Stimulated activated CD4-positive, alpha-beta T cell treated with anti-CD3 and anti-CD28 coated beads, Interleukin-4, amount 100 ng/mL, for 48 hours (primary cell): ENCODE measurements around the gene TBC1D21.
"Not testable (repeated sequence)": the region's sequence is repeated elsewhere in the genome, so short reads cannot be mapped to it uniquely, and the experiment has no call there.

ENCODE experiments used
- DNase-seq, 2 donors: peaks; one replicate each; pipeline ENCODE4 v3.0.0-alpha.2; 2020; ENCODE audit warnings: low read depth in 2 of 2

Gene TBC1D21

DNA sequence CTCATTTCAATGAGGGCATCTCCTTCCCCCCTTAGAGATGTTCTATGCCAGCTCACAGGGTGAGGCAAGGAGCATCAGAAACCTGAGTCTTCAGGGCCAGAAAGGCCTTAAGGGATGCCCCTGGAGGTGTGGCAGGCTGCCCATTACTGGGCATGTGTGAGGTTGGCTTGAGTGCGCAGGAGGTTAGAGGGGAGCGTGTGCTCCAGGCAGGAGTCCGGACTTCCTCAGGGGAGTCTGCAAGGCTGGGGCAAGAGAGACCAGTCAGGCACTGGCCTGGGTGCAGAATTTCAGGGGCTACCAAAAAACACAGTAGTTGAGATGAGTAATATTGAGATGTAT lies 54.8 kb downstream of the TBC1D21 start:
- no peak for DNase-seq

DNA sequence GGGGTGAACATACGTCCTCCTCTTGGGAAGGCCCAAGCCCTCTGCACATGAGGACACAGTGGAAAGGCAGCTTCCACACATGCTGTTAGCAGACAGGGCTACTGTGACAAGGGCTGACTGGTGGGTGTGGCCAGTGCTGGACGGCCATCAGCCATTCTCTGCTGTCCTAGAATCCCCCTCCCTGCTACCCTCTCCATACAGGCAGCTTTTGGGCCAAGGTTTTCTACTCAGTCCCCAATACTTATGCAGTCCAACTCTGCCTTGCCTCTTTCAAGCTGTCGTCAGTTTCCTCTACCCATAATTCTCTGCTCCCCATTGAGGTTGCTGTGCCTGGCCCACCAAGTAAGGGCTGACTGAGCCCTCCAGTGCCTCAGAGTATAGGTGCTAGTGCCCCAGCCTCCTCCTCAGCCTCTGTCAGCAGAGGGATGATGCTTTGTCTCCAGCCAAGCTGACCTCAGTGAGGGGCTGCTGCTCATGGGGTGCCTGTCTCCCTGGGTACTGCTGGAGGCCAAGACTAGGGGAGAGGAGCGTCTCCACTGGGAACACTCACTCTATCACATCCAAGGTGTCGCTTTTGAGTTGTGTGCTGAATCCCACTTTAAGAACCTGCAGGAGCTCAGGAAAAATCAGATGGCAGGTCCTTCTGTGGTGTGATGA lies 55.7 kb downstream of the TBC1D21 start:
- DNase-seq: no peak

DNA sequence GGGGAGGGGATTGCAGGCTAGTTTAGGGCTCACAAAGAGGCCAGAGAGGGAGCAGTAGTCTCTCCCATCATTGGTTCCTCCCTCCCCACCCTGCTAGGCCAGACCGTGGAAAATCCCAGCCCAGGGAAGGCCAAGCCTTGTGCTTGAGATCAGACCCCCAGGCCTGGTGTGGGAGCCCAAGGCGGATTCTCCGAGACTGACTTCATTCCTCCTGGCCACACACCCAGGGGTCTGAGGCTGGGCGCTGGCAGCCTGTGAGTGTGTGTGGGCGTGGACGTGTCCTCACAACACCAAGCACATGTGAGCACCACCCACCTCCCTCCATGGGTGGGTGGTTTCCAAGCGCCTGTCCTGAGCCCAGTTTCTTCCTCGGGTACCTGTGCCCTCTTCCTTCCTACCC lies 57.0 kb downstream of the TBC1D21 start:
- DNase-seq: no peak

DNA sequence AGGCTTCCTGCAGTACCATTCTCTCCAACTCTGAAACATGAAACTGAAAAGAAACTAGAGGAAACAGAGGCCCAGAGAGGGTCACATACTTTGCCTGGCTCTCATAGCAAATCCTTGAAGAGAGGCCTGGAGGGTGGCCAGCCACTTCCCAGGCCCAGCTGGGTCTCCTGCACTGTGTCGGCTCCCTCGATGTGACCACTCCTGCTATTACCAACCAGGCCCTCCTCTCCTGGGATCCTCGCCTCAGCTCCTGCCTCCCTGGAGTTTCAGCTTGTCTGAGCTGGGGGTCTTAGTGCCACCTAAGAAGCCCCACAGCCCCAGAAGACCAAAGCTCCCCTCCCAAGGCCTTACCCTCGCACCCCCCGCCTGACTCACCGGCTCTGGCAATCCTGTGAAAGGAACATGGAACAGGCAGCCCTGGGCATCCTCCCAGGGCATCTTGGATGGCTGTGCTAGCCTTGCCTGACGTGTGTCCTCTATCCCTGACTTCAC lies 57.5 kb downstream of the TBC1D21 start:
- DNase-seq: no peak

DNA sequence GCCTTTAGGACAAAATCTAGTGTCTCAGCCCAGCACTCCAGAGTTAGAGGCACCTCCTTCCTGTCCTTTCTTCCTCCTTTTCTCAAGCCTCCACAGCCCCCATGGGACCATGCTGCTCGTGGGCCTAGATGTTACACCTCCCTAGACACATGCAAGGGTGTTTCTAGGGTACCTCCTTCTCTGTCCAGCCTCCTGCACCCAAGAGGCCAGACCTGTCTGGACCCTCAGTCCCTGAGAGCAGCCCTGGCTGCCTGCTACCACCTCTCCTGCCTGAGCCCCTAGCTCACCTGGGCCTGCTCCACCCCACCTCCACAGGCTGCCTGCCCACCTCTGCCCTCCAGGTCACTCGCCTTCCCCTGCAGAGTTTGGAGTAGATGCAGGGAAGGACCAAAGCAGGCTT lies 58.1 kb downstream of the TBC1D21 start:
- no peak for DNase-seq

DNA sequence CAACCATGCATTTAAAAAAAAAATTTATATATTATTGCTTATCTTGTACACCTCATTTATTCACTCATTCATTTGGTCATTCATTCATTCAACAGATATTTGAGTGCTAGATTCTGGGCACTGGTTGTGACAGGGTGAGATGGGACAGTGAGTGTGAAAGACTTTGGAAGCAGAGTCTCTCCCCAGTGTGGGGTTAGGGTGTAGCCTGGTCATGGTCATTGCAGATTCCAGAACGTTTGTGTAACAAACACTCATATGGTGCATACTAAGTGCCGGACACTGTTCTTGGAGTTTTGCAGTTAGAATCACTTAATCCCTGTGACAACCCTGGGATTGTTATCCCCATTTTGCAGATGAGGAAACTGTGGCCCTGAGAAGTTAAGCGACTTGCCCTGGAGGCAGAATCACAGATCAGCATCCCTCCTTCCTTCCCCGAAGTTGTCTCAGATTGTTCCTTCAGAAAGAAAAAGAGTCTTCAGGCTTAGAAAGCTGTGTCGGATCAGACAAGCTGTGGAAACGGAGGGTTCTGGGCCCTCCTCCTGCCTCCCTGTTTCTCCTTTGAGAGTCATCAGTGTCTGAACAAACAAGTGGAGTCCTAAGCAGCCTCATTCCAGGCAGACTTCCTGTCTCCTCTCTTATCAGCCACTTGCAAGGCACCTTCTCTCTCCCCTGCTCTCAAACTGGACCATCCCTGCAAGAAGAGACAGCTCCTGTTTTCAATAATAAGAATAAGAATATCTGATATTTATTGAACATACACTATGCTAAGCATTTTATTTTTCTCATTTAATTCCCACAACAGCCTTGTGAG lies 59.2 kb downstream of the TBC1D21 start:
- DNase-seq: no peak

DNA sequence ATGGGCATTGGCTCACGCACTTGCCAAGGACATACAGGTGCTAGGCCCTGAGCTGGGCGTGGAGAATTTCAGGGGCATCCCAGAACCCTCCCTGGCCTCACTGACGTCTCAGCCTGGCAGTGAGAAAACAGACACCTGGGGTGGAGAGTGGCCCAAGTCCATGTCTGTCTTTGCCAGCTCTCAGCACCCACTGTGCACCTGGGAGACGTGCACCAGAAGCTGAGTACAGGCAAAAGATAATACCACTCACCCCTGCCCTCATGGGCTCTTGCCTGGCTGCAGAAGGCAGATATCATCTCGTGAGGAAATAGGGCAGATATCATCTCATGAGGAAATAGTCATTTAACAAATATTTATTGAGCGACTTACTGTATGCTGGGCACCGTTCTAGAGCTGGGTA lies 60.9 kb downstream of the TBC1D21 start:
- DNase-seq: no peak

DNA sequence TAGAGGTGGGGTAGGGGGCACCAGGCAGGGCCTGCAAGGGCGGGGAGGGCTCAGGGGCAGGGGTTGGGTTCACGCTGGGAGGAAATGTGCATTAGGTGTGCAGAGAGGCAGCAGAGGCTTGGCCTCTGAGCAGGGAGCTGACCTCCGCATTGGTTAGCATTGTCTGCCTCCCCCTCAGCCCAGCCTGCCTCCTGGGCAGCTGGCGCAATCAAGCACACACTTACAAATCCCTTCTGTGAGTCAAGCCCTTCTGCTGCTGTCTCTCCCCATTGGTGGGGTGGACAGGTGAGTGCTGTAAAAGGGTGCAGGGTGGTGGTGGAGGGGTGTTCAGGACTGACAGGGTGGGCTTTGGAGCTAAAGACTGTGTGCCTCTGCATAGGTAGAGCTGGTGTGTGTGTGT lies 62.2 kb downstream of the TBC1D21 start:
- no peak for DNase-seq

DNA sequence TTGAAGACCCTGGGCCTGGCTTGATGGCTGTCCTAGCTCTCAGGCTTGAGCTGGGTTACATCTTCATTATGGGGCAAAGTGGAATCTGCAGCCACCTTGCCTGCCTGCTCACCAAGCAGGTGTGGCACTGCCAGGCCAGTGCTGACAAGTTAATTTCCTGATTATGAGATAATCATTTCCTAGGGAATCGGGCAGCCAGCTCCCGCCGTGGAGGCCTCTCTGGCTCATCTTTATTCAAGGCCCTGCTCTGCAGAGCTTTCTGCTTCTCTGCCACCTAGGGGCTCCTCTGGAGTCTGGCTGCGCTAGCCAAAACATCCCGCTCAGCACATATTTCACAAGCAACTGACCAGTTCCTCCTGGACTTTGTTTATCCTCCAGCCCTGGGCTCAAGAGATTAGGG lies 62.8 kb downstream of the TBC1D21 start:
- DNase-seq: no peak

DNA sequence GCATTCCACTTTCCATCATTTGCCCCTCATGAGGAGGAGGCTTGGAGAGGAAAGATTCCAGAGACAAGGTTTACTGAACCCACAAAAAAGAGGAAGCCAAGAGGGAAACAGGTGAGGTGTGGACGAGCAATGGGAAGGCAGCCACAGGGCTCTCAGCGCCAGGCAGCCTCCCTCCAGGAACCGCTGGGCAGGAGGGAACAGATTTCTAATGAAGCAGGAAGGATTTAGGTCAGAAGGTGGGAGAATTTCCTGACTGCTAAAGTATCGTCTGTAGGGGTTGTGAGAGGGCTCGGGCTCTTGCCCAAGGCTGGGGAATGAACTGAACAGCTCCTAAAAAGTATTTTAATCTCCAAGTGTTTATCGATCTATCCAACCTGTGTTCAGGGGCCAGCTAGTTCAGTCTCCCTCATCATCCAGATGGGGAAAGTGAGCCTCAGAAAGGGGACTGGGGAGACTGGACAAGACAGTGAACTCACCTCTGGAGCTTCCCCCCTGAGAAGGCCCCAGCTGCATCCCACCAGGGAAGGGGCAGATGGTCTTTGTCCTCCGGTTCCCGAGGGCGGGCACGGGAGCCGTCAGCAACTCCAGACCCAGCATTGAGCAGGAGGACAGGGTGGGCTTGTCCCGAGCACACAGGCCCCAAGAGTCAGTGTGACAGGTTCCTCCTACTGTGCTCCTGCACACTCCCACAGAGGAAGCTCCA lies 63.4 kb downstream of the TBC1D21 start:
- DNase-seq: no peak

DNA sequence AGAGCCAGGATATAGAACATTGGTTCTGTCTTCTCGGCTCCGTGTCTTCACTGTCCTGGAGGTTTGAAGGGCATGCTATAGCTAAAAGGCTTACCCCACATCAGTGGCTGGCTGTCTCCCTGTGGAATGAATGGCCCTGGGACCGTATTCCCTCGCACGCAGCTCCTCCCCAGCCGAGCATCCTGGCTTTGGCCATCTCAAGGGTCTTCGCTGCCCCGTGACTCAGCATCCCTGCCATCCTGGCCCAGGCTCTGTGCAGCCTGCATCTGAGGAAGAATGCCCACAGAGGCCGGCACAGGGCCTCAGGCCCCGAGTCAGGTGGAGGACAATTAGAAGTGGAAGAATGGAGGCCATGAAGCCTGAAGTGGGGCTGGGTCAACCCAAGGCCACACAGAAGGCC lies 63.9 kb downstream of the TBC1D21 start:
- no peak for DNase-seq

DNA sequence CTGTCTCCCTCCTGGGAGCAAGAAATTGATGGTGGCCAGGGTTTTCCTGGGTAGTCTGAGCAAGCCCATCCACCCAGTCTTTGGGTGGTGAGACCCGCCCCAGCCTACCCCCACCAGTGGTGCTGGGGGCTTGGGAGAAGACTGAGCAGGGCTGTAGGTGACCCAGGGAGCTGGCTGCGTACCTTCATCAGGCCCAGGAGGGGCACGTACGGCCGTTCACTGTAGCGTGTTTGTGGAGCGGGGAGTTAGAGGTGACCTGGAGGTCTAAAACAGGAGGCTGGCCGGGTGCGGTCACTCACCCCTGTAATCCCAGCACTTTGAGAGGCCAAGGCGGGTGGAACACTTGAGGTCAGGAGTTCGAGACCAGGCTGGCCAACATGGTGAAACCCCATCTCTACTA lies 64.4 kb downstream of the TBC1D21 start:
- no peak for DNase-seq

DNA sequence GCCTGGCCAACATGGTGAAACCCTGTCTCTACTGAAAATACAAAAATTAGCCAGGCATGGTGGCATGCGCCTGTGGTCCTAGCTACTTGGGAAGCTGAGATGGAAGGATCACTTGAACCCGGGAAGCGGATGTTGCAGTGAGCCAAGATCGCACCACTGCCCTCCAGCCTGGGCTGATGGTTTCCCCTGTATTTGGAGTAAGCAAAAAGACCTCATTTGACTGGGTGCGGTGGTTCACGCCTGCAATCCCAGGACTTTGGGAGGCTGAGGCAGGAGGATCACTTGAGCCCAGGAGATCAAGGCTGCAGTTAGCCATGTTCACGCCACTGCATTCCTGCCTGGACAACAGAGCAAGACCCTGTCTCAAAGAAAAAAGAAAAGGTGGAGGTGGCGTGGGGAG lies 65.2 kb downstream of the TBC1D21 start:
- DNase-seq: not testable (repeated sequence)
